GM04503 (cell line): ENCODE data around the gene DUSP2.
A peak's percentile ranks its signal among the peaks of the same experiment; 100 is the strongest.

Experiments
- DNase-seq: peaks from one replicate; pipeline ENCODE4 v3.0.0-alpha.2; 2012; ENCODE audit warnings: low read depth

DUSP2 gene

GRCh38 chr2:96145036-96145847 is at the start of gene DUSP2:
DUSP2 (minus strand) TSS chr2:96145440; CDS start chr2:96145354, 86 bp downstream.
- DNase-seq, result no peak

GRCh38 chr2:96191937-96192670 is 46.9 kb upstream of the DUSP2 start:
- DNase-seq, result no peak

- DNase-seq, result no peak
Observed at GRCh38 chr2:96188821-96189526, 43.7 kb upstream of the DUSP2 start.

- DNase-seq, result no peak
Observed at GRCh38 chr2:96186562-96186961, 41.3 kb upstream of the DUSP2 start.

- no peak for DNase-seq
Observed at GRCh38 chr2:96185516-96185915, 40.3 kb upstream of the DUSP2 start.

- DNase-seq, result no peak
Observed at GRCh38 chr2:96184989-96185388, 39.7 kb upstream of the DUSP2 start.

- DNase-seq, result no peak
Observed at GRCh38 chr2:96184188-96184587, 38.9 kb upstream of the DUSP2 start.

- DNase-seq, result no peak
Observed at GRCh38 chr2:96181529-96181928, 36.3 kb upstream of the DUSP2 start.

GRCh38 chr2:96180521-96180920 is 35.3 kb upstream of the DUSP2 start:
- DNase-seq, result no peak

GRCh38 chr2:96180002-96180401 is 34.8 kb upstream of the DUSP2 start:
- no peak for DNase-seq

GRCh38 chr2:96176661-96177060 is 31.4 kb upstream of the DUSP2 start:
- no peak for DNase-seq

- peak; percentile 31 for DNase-seq
Observed at GRCh38 chr2:96175951-96176350, 30.7 kb upstream of the DUSP2 start.

GRCh38 chr2:96174251-96175144 is 29.3 kb upstream of the DUSP2 start:
- DNase-seq, result no peak

GRCh38 chr2:96171831-96172230 is 26.6 kb upstream of the DUSP2 start:
- DNase-seq, result no peak

GRCh38 chr2:96170626-96171025 is 25.4 kb upstream of the DUSP2 start:
- DNase-seq, result no peak

- DNase-seq, result no peak
Observed at GRCh38 chr2:96169868-96170507, 24.7 kb upstream of the DUSP2 start.

GRCh38 chr2:96167407-96168013 is 22.3 kb upstream of the DUSP2 start:
- DNase-seq, result no peak

GRCh38 chr2:96164459-96165184 is 19.4 kb upstream of the DUSP2 start:
- no peak for DNase-seq

GRCh38 chr2:96163768-96164429 is 18.7 kb upstream of the DUSP2 start:
- DNase-seq, result no peak

- no peak for DNase-seq
Observed at GRCh38 chr2:96163415-96163767, 18.2 kb upstream of the DUSP2 start.
